GM23338 (cell line): ENCODE data around the gene NRXN2. TPM values are rescaled to one million over a fixed set of nuclear protein-coding genes. Genes with fewer than 3 reads are reported as not detected.

ENCODE experiments used
- ATAC-seq: fragments of 200-7000 bp; cut with Tn5 transposase; 3 replicates; pipeline ENCODE4 v1.9.1; 2020
- DNase-seq: peaks from one replicate; pipeline ENCODE4 v3.0.0-alpha.2; 2015; ENCODE audit warnings: low spot score
- H2AFZ ChIP-seq: fragments of 200-600 bp; sonication (generic); 2 replicates; pipeline ENCODE4 v1.8.0; 2016; ENCODE audit warnings: antibody characterized with exemption, mild to moderate bottlenecking, moderate library complexity
- H3F3A ChIP-seq: fragments of 200-600 bp; sonication (generic); replicated peaks from 2 replicates; pipeline ENCODE4 v1.8.0; 2017; ENCODE audit warnings: antibody characterized with exemption, mixed run types, low read depth
- H3K27ac ChIP-seq: fragments of 200-600 bp; sonication (generic); 2 replicates; pipeline ENCODE4 v1.6.1; 2016; ENCODE audit warnings: low read depth
- H3K27me3 ChIP-seq: fragments of 200-600 bp; sonication (generic); 2 replicates; pipeline ENCODE4 v1.8.0; 2016; ENCODE audit warnings: mild to moderate bottlenecking, mixed run types, moderate library complexity; ENCODE audit not compliant: insufficient read depth
- H3K36me3 ChIP-seq: fragments of 200-600 bp; sonication (generic); 2 replicates; pipeline ENCODE4 v1.8.0; 2016; ENCODE audit warnings: mild to moderate bottlenecking; ENCODE audit not compliant: insufficient read depth
- H3K4me1 ChIP-seq: fragments of 200-600 bp; sonication (generic); 2 replicates; pipeline ENCODE4 v1.8.0; 2016; ENCODE audit warnings: mild to moderate bottlenecking, moderate library complexity; ENCODE audit not compliant: insufficient read depth
- H3K4me2 ChIP-seq: fragments of 200-600 bp; sonication (generic); 2 replicates; pipeline ENCODE4 v1.7.1; 2017; ENCODE audit warnings: mixed run types
- H3K4me3 ChIP-seq: fragments of 200-600 bp; sonication (generic); 2 replicates; pipeline ENCODE4 v1.6.1; 2016; ENCODE audit warnings: mixed run types
- H3K79me2 ChIP-seq: fragments of 200-600 bp; sonication (generic); replicated peaks from 2 replicates; pipeline ENCODE4 v1.8.0; 2017; ENCODE audit warnings: mild to moderate bottlenecking; ENCODE audit not compliant: insufficient read depth
- H3K9me2 ChIP-seq: fragments of 200-600 bp; sonication (generic); 2 replicates; pipeline ENCODE4 v1.8.0; 2017; ENCODE audit not compliant: insufficient read depth
- H4K20me1 ChIP-seq: fragments of 200-600 bp; sonication (generic); replicated peaks from 2 replicates; pipeline ENCODE4 v1.8.0; 2017; ENCODE audit warnings: mild to moderate bottlenecking; ENCODE audit not compliant: insufficient read depth
- H3K27ac Mint-ChIP-seq: 2 replicates; pipeline ENCODE4 v1.8.0; 2020; ENCODE audit warnings: inconsistent platforms, mild to moderate bottlenecking, moderate library complexity, mixed read lengths
- H3K27me3 Mint-ChIP-seq: 3 replicates; pipeline ENCODE4 v1.8.0; 2022; ENCODE audit warnings: low read depth, mild to moderate bottlenecking, moderate library complexity, mixed read lengths, inconsistent platforms; ENCODE audit not compliant: insufficient read depth, poor library complexity
- H3K36me3 Mint-ChIP-seq: 3 replicates; pipeline ENCODE4 v1.8.0; 2021; ENCODE audit warnings: low read depth, mild to moderate bottlenecking, inconsistent platforms, moderate library complexity, mixed read lengths
- H3K4me1 Mint-ChIP-seq: 3 replicates; pipeline ENCODE4 v1.8.0; 2020; ENCODE audit warnings: mild to moderate bottlenecking, inconsistent platforms, mixed read lengths
- H3K4me3 Mint-ChIP-seq: 3 replicates; pipeline ENCODE4 v1.8.0; 2021; ENCODE audit warnings: moderate library complexity, mild to moderate bottlenecking, inconsistent platforms, mixed read lengths
- H3K9me3 Mint-ChIP-seq: 3 replicates; pipeline ENCODE4 v1.8.0; 2020; ENCODE audit warnings: moderate library complexity, mild to moderate bottlenecking, inconsistent platforms, mixed read lengths
- ETS1 ChIP-seq: IDR thresholded peaks from 2 replicates; pipeline ENCODE4 v1.6.1; 2016; ENCODE audit warnings: antibody characterized with exemption
- EZH2 ChIP-seq: fragments of 200-600 bp; sonication (generic); IDR thresholded peaks from one replicate; pipeline ENCODE4 v1.8.0; 2017; ENCODE audit warnings: antibody characterized with exemption, mild to moderate bottlenecking, low read depth; ENCODE audit not compliant: unreplicated experiment
- REST ChIP-seq: IDR thresholded peaks from one replicate; pipeline ENCODE4 v1.6.1; 2018; ENCODE audit warnings: antibody characterized with exemption; ENCODE audit not compliant: unreplicated experiment
- ZNF462 ChIP-seq: fragments of 250-450 bp; sonication (Bioruptor Pico); IDR thresholded peaks from 2 replicates; pipeline ENCODE4 v1.5.0; 2020; ENCODE audit warnings: mild to moderate bottlenecking, moderate library complexity
- polyA plus RNA-seq: library from polyadenylated mRNA; unstranded; fragments of >200 nt; fragmentation: Nextera tagmentation; extraction: Ambion mirVana; gene quantifications from 2 replicates; pipeline ENCODE4 v1.2.1, GENCODE V29; 2016
- total RNA-seq: library from RNA; depleted of rRNA; stranded (reverse); fragments of >200 nt; shearing (Covaris generic); gene quantifications from 2 replicates; pipeline ENCODE4 v1.2.3, GENCODE V29; 2014

NRXN2 gene
- total and polyA plus RNA-seq, 2 experiments from 2014 or later: 3.4 to 17.0 TPM

GRCh38 chr11:64611869-64612646 is 110.9 kb downstream of the NRXN2 start (continued):
- TF ChIP-seq ZNF462 (CRISPR knock-in tag) (no peak), ETS1 (no peak), EZH2 (no peak)

GRCh38 chr11:64611176-64611575 is 111.8 kb downstream of the NRXN2 start:
- Histone ChIP-seq H3K4me3 (no peak overlapping the region), H3K27ac (no peak overlapping the region), H4K20me1 (no peaks in the 10 kb centered on the region), H3K27me3 (no peaks in the 10 kb centered on the region), H3K4me1 (0 out of 2 replicates have a peak, but pooled peaks cover 5% of the 10 kb centered on the region), H3F3A (no peaks in the 10 kb centered on the region), H3K4me2 (no peak overlapping the region), H3K36me3 (no peaks in the 10 kb centered on the region), H3K9me2 (no peaks in the 10 kb centered on the region), H3K79me2 (no peaks in the 10 kb centered on the region), H2AFZ (no peak overlapping the region)
- DNase-seq (no peak), ATAC-seq (no peak)
- H3K4me1 Mint-ChIP-seq: peaks cover 9% of the 10 kb centered on the region
- H3K4me3 Mint-ChIP-seq: no peak overlapping the region
- no peaks in the 10 kb centered on the region for H3K36me3 Mint-ChIP-seq
- H3K27me3 Mint-ChIP-seq: peaks cover 10% of the 10 kb centered on the region
- no peak overlapping the region for H3K27ac Mint-ChIP-seq
- H3K9me3 Mint-ChIP-seq: no peaks in the 10 kb centered on the region
- no peak for TF ChIP-seq REST
